Loucy (cell line): Measurements from ENCODE around the gene DCDC1.
"Not testable (repeated sequence)": the region's sequence is repeated elsewhere in the genome, so short reads cannot be mapped to it uniquely, and the experiment has no call there.

ENCODE experiments used
- H2AFZ ChIP-seq: fragments of 200-600 bp; sonication (generic); 2 replicates; pipeline ENCODE4 v1.6.0; 2016; ENCODE audit warnings: antibody characterized with exemption, mild to moderate bottlenecking, low read length, moderate library complexity
- H3F3A ChIP-seq: fragments of 200-600 bp; 2 replicates; pipeline ENCODE4 v1.6.0; 2016; ENCODE audit warnings: antibody characterized with exemption, low read depth, mild to moderate bottlenecking
- H3K27me3 ChIP-seq: fragments of 200-600 bp; sonication (generic); 2 replicates; pipeline ENCODE4 v1.6.1; 2014; ENCODE audit warnings: low read length, mild to moderate bottlenecking; ENCODE audit not compliant: insufficient read depth, poor library complexity, severe bottlenecking
- H3K36me3 ChIP-seq: fragments of 200-600 bp; sonication (generic); 2 replicates; pipeline ENCODE4 v1.6.1; 2016; ENCODE audit warnings: low read length; ENCODE audit not compliant: insufficient read depth
- H3K4me1 ChIP-seq: fragments of 200-600 bp; sonication (generic); 2 replicates; pipeline ENCODE4 v1.5.1; 2014; ENCODE audit warnings: low read length, mild to moderate bottlenecking; ENCODE audit not compliant: insufficient read depth, poor library complexity, severe bottlenecking
- H3K4me2 ChIP-seq: fragments of 200-600 bp; sonication (generic); 2 replicates; pipeline ENCODE4 v1.6.0; 2014; ENCODE audit warnings: antibody characterized with exemption, low read length, low read depth, mild to moderate bottlenecking; ENCODE audit not compliant: poor library complexity, severe bottlenecking
- H3K4me3 ChIP-seq: fragments of 200-600 bp; sonication (generic); 2 replicates; pipeline ENCODE4 v1.5.1; 2014; ENCODE audit warnings: low read length, mild to moderate bottlenecking, mixed read lengths; ENCODE audit not compliant: poor library complexity, severe bottlenecking
- H3K79me2 ChIP-seq: fragments of 200-600 bp; sonication (generic); 2 replicates; pipeline ENCODE4 v1.6.1; 2014; ENCODE audit warnings: low read length; ENCODE audit not compliant: insufficient read depth
- H3K9ac ChIP-seq: fragments of 200-600 bp; sonication (generic); 2 replicates; pipeline ENCODE4 v1.6.0; 2014; ENCODE audit warnings: mild to moderate bottlenecking, low read depth, low read length, moderate library complexity; ENCODE audit not compliant: poor library complexity, severe bottlenecking
- H3K9me2 ChIP-seq: fragments of 200-600 bp; sonication (generic); replicated peaks from 2 replicates; pipeline ENCODE4 v1.6.1; 2016; ENCODE audit warnings: low read depth, low read length, mixed read lengths
- H3K9me3 ChIP-seq: fragments of 200-600 bp; sonication (generic); 2 replicates; pipeline ENCODE4 v1.6.1; 2014; ENCODE audit warnings: mild to moderate bottlenecking, antibody characterized with exemption, low read length, low read depth; ENCODE audit not compliant: insufficient read depth
- H4K20me1 ChIP-seq: fragments of 200-600 bp; sonication (generic); 2 replicates; pipeline ENCODE4 v1.6.0; 2014; ENCODE audit warnings: antibody characterized with exemption, low read length, mild to moderate bottlenecking; ENCODE audit not compliant: insufficient read depth, poor library complexity, severe bottlenecking
- CTCF ChIP-seq: fragments of 200-600 bp; sonication (generic); conservative IDR thresholded peaks from 2 replicates; pipeline ENCODE4 v1.5.1; 2014; ENCODE audit warnings: mild to moderate bottlenecking, antibody characterized with exemption, low read length
- EZH2phosphoT487 ChIP-seq: fragments of 200-600 bp; IDR thresholded peaks from 2 replicates; pipeline ENCODE4 v1.6.1; 2018; ENCODE audit warnings: antibody characterized with exemption, mild to moderate bottlenecking, moderate library complexity, borderline replicate concordance

Gene DCDC1

GRCh38 chr11:31301549-31302510, 67.7 kb downstream of the DCDC1 start:
- H3K4me3 ChIP-seq = no peak overlapping the region
- no peaks in the 10 kb centered on the region for H3K9me3 ChIP-seq
- no peaks in the 10 kb centered on the region for H3K4me1 ChIP-seq
- no peaks in the 10 kb centered on the region for H3K36me3 ChIP-seq
- H4K20me1 ChIP-seq = no peaks in the 10 kb centered on the region
- no peaks in the 10 kb centered on the region for H3K27me3 ChIP-seq
- no peaks in the 10 kb centered on the region for H3K79me2 ChIP-seq
- no peaks in the 10 kb centered on the region for H3K9me2 ChIP-seq
- no peaks in the 10 kb centered on the region for H3F3A ChIP-seq
- no peak overlapping the region for H2AFZ ChIP-seq
- H3K4me2 ChIP-seq = no peak overlapping the region
- TF ChIP-seq CTCF = no peak
- no peak for TF ChIP-seq EZH2phosphoT487
- H3K9ac ChIP-seq = no peak overlapping the region

- Histone ChIP-seq H3K9me3 (no peaks in the 10 kb centered on the region), H2AFZ (no peak overlapping the region), H3K79me2 (no peaks in the 10 kb centered on the region), H3F3A (no peaks in the 10 kb centered on the region), H3K9ac (no peak overlapping the region), H3K4me3 (no peak overlapping the region), H3K27me3 (no peaks in the 10 kb centered on the region), H4K20me1 (no peaks in the 10 kb centered on the region), H3K9me2 (no peaks in the 10 kb centered on the region), H3K4me1 (no peaks in the 10 kb centered on the region), H3K4me2 (no peak overlapping the region), H3K36me3 (no peaks in the 10 kb centered on the region)
- TF ChIP-seq EZH2phosphoT487 (no peak), CTCF (no peak)
Observed at GRCh38 chr11:31295308-31295707, 74.2 kb downstream of the DCDC1 start.

GRCh38 chr11:31273527-31273926, 96.0 kb downstream of the DCDC1 start:
- not testable (repeated sequence) for H3K4me1 ChIP-seq, H3K9me2 ChIP-seq

GRCh38 chr11:31267720-31268119, 101.8 kb downstream of the DCDC1 start:
- no peaks in the 10 kb centered on the region for H3K4me1 ChIP-seq
- H3F3A ChIP-seq = no peaks in the 10 kb centered on the region
- H3K27me3 ChIP-seq = no peaks in the 10 kb centered on the region
- TF ChIP-seq EZH2phosphoT487 = no peak
- no peak for TF ChIP-seq CTCF
- no peak overlapping the region for H2AFZ ChIP-seq
- no peaks in the 10 kb centered on the region for H3K79me2 ChIP-seq
- peaks cover 5% of the 10 kb centered on the region; the same call in 1 of the 2 replicates for H3K9me3 ChIP-seq
- H3K36me3 ChIP-seq = no peaks in the 10 kb centered on the region
- no peaks in the 10 kb centered on the region for H4K20me1 ChIP-seq
- no peaks in the 10 kb centered on the region for H3K9me2 ChIP-seq
- H3K4me2 ChIP-seq = no peak overlapping the region
- no peak overlapping the region for H3K9ac ChIP-seq
- no peak overlapping the region for H3K4me3 ChIP-seq

More at GRCh38 chr11:31273527-31273926, 96.0 kb downstream of the DCDC1 start:
- H2AFZ ChIP-seq, H3F3A ChIP-seq, H3K4me2 ChIP-seq, H3K36me3 ChIP-seq, H3K79me2 ChIP-seq, H3K27me3 ChIP-seq, H3K4me3 ChIP-seq, H4K20me1 ChIP-seq, H3K9ac ChIP-seq: not testable (repeated sequence)
- peaks cover 11% of the 10 kb centered on the region; the same call in 1 of the 2 replicates for H3K9me3 ChIP-seq
